ENCODE data around the gene KIF13A. TPM values are rescaled to one million over a fixed set of nuclear protein-coding genes. Genes with fewer than 3 reads are reported as not detected.

The KIF13A gene
- total and polyA plus RNA-seq, 9 of the 15 experiments (the other 6 are each of a cell fraction or from before 2014, with no cell fraction given): 3.6 to 44.3 (median 29.7) TPM

- TF ChIP-seq ZNF217 (CRISPR knock-in tag; IDR thresholded peaks at IDR 0.05) (no peak), ZNF57 (CRISPR knock-in tag; IDR thresholded peaks at IDR 0.05) (no peak), FOXO4 (CRISPR knock-in tag; IDR thresholded peaks at IDR 0.05) (no peak), KAT7 (CRISPR knock-in tag; IDR thresholded peaks at IDR 0.05; ENCODE audit: borderline replicate concordance) (no peak), UBTF (IDR thresholded peaks at IDR 0.05; ENCODE audit: borderline replicate concordance in 1 of 2, low read depth in 2 of 2, low read length in 2 of 2) (no peak), HDAC3 (IDR thresholded peaks at IDR 0.05; ENCODE audit: borderline replicate concordance, partially characterized antibody) (no peak)
- CTCF ChIA-PET (ENCODE audit: low intra/inter-chr PET ratio): no interaction called here
- in situ Hi-C loops (cut with MboI): no loop called here
- FAIRE-seq (no peak), ATAC-seq (no peak), DNase-seq (ENCODE audit: extremely low read depth in 1 of 4, low spot score in 3 of 4) (no peak)
- peaks cover 23% of the 10 kb centered on the region; the same call in 1 of the 3 replicates for H3K36me3 ChIP-seq (ENCODE audit: control insufficient read depth, insufficient read depth, low read length)
- H3K4me3 ChIP-seq: no peak overlapping the region
- H3K27me3 ChIP-seq (ENCODE audit: control insufficient read depth in 2 of 2, insufficient read depth in 2 of 2, low read length in 2 of 2): no peaks in the 10 kb centered on the region
- no TSS peak for BruUV-seq (replicated peaks)
- no peak overlapping the region for H2AFZ ChIP-seq (ENCODE audit: low read depth, low read length)
- no peaks in the 10 kb centered on the region for H3K9me1 ChIP-seq (ENCODE audit: control insufficient read depth, insufficient read depth, low read length)
- no peak overlapping the region for H3K27ac ChIP-seq (ENCODE audit: extremely low read depth, low read depth, low read length)
- H4K20me1 ChIP-seq (replicated peaks; ENCODE audit: control insufficient read depth, insufficient read depth, low read length): no peaks in the 10 kb centered on the region
- H3K4me1 ChIP-seq (replicated peaks in 1 of 2; ENCODE audit: control insufficient read depth in 2 of 2, insufficient read depth in 2 of 2, low read length in 2 of 2): peaks cover 18 to 31% of the 10 kb centered on the region in 2 experiments; a peak in 4 of 5 replicates
- no peak overlapping the region for H3K4me2 ChIP-seq (ENCODE audit: insufficient read depth, low read length)
- H3K9ac ChIP-seq (ENCODE audit: insufficient read depth in 1 of 2, low read depth in 2 of 2, low read length in 2 of 2): no peak overlapping the region
- H3K9me3 ChIP-seq (replicated peaks; ENCODE audit: control insufficient read depth, insufficient read depth, low read depth, low read length): no peaks in the 10 kb centered on the region
- WGBS (ENCODE audit: insufficient coverage, low coverage, missing lambda C conversion rate): 0% methylated on average over 1 of the region's 1 CpG
- POLR2A ChIA-PET: interaction anchor here (1.6 to 4.4 kb wide), 3 partner anchors 10 to 16 kb away, joined by 5 to 22 read pairs (median 20); no protein-coding TSS in a partner anchor
- H3K79me2 ChIP-seq (ENCODE audit: control insufficient read depth, insufficient read depth, low read length): peaks cover 80% of the 10 kb centered on the region
- intact Hi-C loops (cut with micrococcal nuclease): loop anchor here (10.0 kb wide), 1 partner anchor 280 kb away; the partner anchor contains the start of gene NUP153
Observed at GRCh38 chr6:17984399-17984798, 3.0 kb downstream of the KIF13A start.
